Measurements from ENCODE around the gene GPR35. TPM values are rescaled to one million over a fixed set of nuclear protein-coding genes. Genes with fewer than 3 reads are reported as not detected.

Gene GPR35
- total RNA-seq, 1 donor from 2014 or later, result 0.24 TPM

DNA sequence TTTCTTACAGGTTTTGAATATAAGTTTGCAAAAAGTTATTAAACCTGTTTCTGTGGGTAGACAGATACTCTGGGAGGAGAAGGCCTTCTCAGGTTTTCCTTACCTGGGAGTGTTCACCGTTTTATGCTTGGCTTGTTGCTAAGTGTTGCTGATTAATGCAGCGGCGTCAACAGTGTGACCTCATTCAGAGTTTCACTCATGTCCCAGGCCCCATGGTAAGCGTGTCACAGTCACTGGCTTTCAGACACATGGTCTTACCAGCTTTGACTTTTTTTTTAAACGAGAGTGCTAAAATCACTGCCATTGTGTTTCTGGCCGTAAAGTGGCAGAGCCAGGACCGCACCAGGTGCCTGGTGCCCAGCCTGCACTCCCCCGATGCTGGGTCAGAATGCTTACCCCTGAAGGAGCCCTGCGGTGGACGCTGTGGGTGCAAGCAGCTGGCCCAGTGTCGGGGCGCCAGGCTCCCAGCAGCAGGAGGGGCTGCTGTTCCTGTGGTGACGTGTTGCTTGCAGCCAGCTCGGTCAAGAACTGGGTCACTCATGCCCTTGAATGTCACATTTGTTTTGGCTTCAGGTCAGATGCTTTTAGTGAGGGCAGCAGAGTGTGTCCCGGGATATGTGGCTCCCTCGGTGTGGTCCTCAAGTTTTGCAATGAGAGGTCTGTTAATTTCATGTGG is 35.3 kb upstream of the GPR35 start:
- ATAC-seq, result no peak

GRCh38 chr2:240590681-240591111 is 34.6 kb upstream of the GPR35 start:
- no peak for ATAC-seq

- ATAC-seq, result no peak
These were observed 34.1 kb upstream of the GPR35 start for GRCh38 chr2:240591226-240591625.

- ATAC-seq, result no peak
These were observed 33.5 kb upstream of the GPR35 start for GRCh38 chr2:240591784-240592183.

GRCh38 chr2:240593026-240593702 is 32.1 kb upstream of the GPR35 start:
- ATAC-seq, result no peak

- ATAC-seq, result no peak
These were observed 31.4 kb upstream of the GPR35 start for GRCh38 chr2:240593703-240594451.

GRCh38 chr2:240594511-240595380 is 30.5 kb upstream of the GPR35 start:
- ATAC-seq, result no peak

- ATAC-seq, result peak; percentile 18
These were observed 29.8 kb upstream of the GPR35 start for GRCh38 chr2:240595381-240596079.

DNA sequence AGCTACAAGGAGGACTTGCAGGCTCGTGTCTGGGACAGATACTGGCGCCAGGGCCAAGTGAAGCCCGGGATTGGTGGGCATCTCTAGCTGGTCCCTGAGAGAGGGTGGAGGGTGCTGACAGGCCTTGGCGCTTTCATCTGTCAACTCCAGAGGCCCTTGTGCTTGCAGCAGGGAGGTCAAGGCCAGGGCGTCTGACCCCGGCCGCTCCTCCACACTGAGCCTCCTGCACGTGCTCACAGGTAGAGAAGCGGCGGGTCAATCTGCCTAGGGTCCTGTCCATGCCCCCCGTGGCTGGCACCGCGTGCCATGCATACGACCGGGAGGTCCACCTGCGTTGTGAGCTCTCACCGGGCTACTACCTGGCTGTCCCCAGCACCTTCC is 29.2 kb upstream of the GPR35 start:
- ATAC-seq, result no peak

- ATAC-seq, result no peak
These were observed 28.8 kb upstream of the GPR35 start for GRCh38 chr2:240596491-240596931.

GRCh38 chr2:240597054-240597418 is 28.2 kb upstream of the GPR35 start:
- no peak for ATAC-seq

- ATAC-seq, result no peak
These were observed 27.7 kb upstream of the GPR35 start for GRCh38 chr2:240597419-240598181.

GRCh38 chr2:240598311-240598911 is 26.9 kb upstream of the GPR35 start:
- no peak for ATAC-seq

GRCh38 chr2:240599141-240599583 is 26.1 kb upstream of the GPR35 start:
- no peak for ATAC-seq

DNA sequence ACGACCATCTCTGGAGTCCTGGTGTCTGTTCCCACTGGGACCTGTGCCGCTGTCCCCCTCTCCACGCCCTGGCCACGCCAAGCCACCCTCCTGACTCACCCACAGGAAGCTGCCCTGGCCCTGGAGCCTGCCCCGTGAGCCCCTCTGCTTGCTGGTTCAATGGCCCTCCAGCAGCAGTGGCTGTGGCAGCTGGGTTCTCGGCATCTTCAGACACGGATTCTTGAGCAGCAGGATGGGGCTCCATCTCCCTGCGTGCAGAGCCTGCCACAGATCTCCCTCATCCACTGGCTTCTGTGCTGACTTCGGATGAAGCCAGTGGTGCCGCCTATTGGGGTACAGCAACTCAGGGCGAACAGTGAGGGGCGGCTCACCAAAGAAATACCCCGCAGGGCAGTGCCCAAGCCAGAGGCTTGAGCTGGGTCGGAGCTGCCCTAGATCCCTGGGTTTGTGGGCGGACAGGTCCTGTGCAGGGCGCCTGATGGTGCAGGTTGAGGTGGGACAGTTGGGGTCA is 24.8 kb upstream of the GPR35 start:
- ATAC-seq, result no peak

DNA sequence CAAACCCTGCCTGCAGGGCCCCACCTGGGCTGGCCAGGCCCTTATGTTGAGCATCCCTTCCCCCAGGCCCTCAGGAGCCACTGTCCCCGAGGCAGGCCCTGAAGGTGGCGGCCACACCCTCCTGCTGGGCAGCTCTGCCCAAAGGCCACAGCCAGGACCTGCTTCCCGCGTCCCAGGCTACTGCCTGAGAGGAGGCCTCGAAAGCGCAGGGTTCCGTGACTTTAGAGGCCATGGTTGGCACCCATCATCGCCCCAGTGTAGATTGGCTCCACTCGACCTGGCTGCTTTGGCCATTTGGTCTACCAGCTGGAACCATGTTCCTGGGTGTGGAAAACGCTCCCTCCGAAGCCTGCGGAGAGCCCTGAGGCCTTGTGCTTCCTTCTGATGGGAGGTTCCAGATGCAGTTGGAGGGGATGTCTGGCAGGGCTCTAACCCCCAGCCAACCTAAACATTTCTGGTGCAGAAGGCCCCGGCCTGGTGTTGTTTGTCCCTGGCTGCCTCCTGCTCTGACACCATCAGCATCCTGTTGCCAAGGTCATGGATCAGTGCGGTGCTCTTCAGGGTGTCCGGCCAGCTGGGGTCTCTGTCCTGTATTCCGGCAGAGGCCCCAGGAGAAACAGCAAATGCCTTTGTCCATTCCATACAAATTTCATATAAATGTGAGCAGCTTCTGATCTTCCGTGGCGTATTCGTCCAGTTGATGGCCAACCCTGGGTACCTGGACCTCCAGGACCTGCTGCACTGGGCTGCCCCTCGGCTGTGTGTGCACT is 24.0 kb upstream of the GPR35 start:
- no peak for ATAC-seq

DNA sequence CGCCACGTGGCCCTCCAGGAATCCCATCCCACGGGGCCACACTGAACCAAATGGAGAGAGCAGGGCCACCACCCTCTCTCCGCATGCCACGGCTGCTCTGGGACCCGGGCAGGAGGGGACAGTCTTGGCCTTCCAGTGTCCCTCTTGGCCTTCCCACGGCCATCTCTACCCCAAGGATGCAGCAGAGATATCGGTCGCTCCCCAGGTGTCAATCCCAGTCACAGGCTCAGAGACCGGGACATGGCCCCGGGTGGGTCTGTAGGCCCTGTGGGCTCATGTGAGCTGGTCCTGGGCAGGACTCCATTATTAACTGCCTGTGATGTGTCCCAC is 23.5 kb upstream of the GPR35 start:
- ATAC-seq, result no peak

- no peak for ATAC-seq
These were observed 22.8 kb upstream of the GPR35 start for GRCh38 chr2:240602266-240603050.

Data from esophagus mucosa (tissue), 1 donor.